K562 (cell line): ENCODE results near the gene NDUFAF2. TPM values are rescaled to one million over a fixed set of nuclear protein-coding genes. Genes with fewer than 3 reads are reported as not detected.

Source experiments
- CREB5 ChIP-seq: fragments of 250-450 bp; sonication (Bioruptor Pico); IDR thresholded peaks from 2 replicates; pipeline ENCODE4 v1.5.0; 2020; ENCODE audit warnings: mild to moderate bottlenecking
- CTBP1 ChIP-seq: fragments of 450-650 bp; IDR thresholded peaks from 2 replicates; pipeline ENCODE4 v1.6.1; 2016; ENCODE audit warnings: borderline replicate concordance
- FOXA1 ChIP-seq: fragments of 450-650 bp; IDR thresholded peaks from 2 replicates; pipeline ENCODE4 v1.6.1; 2016; ENCODE audit warnings: mild to moderate bottlenecking, borderline replicate concordance
- NFE2L1 ChIP-seq: fragments of 450-650 bp; IDR thresholded peaks from 2 replicates; pipeline ENCODE4 v1.6.1; 2016; ENCODE audit warnings: missing genetic modification characterization, low read depth, mild to moderate bottlenecking, missing compliant biosample characterization, moderate library complexity, borderline replicate concordance
- RBM14 ChIP-seq: fragments of 200-400 bp; formaldehyde crosslinking; IDR thresholded peaks from 2 replicates; pipeline ENCODE4 v1.6.1; 2018; ENCODE audit warnings: low read depth, mild to moderate bottlenecking, low read length, moderate library complexity, borderline replicate concordance; ENCODE audit not compliant: insufficient read depth
- SMARCB1 ChIP-seq: IDR thresholded peaks from 2 replicates; pipeline ENCODE4 v1.6.1; 2011; ENCODE audit warnings: improper control_type of control experiment, low read depth; ENCODE audit not compliant: insufficient read length
- TAL1 ChIP-seq: fragments of 450-650 bp; IDR thresholded peaks from 2 replicates; pipeline ENCODE4 v1.6.1; 2016; ENCODE audit warnings: mild to moderate bottlenecking
- TCFL5 ChIP-seq: fragments of 250-450 bp; sonication (Bioruptor Pico); conservative IDR thresholded peaks from 2 replicates; pipeline ENCODE4 v1.6.1; 2021; ENCODE audit warnings: mild to moderate bottlenecking, moderate library complexity, matching md5 sums
- ZBTB7A ChIP-seq: IDR thresholded peaks from 2 replicates; pipeline ENCODE4 v1.6.1; 2011; ENCODE audit warnings: low read depth, mild to moderate bottlenecking, low read length, moderate library complexity, borderline replicate concordance; ENCODE audit not compliant: control insufficient read depth
- ZNF133 ChIP-seq: fragments of 250-450 bp; sonication (Bioruptor Pico); IDR thresholded peaks from 2 replicates; pipeline ENCODE4 v1.4.0; 2020; ENCODE audit warnings: mild to moderate bottlenecking
- ZNF445 ChIP-seq: fragments of 250-450 bp; sonication (Bioruptor Pico); IDR thresholded peaks from 2 replicates; pipeline ENCODE4 v1.4.0; 2020; ENCODE audit warnings: low read depth, mild to moderate bottlenecking, moderate library complexity
- ZNF449 ChIP-seq: fragments of 250-450 bp; sonication (Bioruptor Pico); IDR thresholded peaks from 2 replicates; pipeline ENCODE4 v1.8.0; 2022; ENCODE audit warnings: moderate library complexity, mild to moderate bottlenecking, inconsistent platforms
- ZNF740 ChIP-seq, 3 experiments: fragments of 200-800 bp in 1 of 3; sonication (Bioruptor generic) in 1 of 3; sonication (generic) in 1 of 3; formaldehyde crosslinking in 1 of 3; IDR thresholded peaks; 2 replicates each; pipeline versions ENCODE4 v1.6.1 to v1.8.0; 2016 to 2022; ENCODE audit warnings: mild to moderate bottlenecking in 2 of 3, missing compliant biosample characterization in 2 of 3, missing genetic modification characterization in 2 of 3, missing genetic modification reagents in 1 of 3
- polyA plus RNA-seq, 8 experiments: library from polyadenylated mRNA; depleted of rRNA in 4 of 8; stranded (reverse) in 5 of 8; unstranded in 3 of 8; fragments of >200 nt; fragmentation: Nextera tagmentation in 2 of 8; fragmentation: Illumina TruSeq in 1 of 8; extraction: Ambion mirVana in 2 of 8; extraction: Trizol in 1 of 8; gene quantifications; 2 replicates each; pipeline versions ENCODE4 v1.2.1 to v1.2.3, GENCODE V29; 2011 to 2014; ENCODE audit warnings: inconsistent platforms in 1 of 8, missing spikeins in 1 of 8
- total RNA-seq, 7 experiments: library from RNA; depleted of rRNA in 6 of 7; stranded (reverse); fragments of >200 nt in 6 of 7; fragmentation: Illumina TruSeq in 2 of 7; extraction: Trizol in 2 of 7; gene quantifications; 2 replicates each; pipeline versions ENCODE4 v1.2.1 to v1.2.3, GENCODE V29; 2011 to 2021; ENCODE audit warnings: low replicate concordance in 1 of 7
- TF ChIP-seq, protein P1 (sequence below): sonication (generic); formaldehyde crosslinking; IDR thresholded peaks from 2 replicates; pipeline ENCODE4 v1.8.0; 2023; ENCODE audit warnings: missing genetic modification reagents, mild to moderate bottlenecking, borderline replicate concordance
- TF ChIP-seq, protein P2 (sequence below): fragments of 450-650 bp; formaldehyde crosslinking; IDR thresholded peaks from 2 replicates; pipeline ENCODE4 v1.4.0; 2020; ENCODE audit warnings: mild to moderate bottlenecking

Gene NDUFAF2
- total and polyA plus RNA-seq, 9 of the 15 experiments (the other 6 are each of a cell fraction or from before 2014, with no cell fraction given), result 56.0 to 155 (median 95.9) TPM

DNA sequence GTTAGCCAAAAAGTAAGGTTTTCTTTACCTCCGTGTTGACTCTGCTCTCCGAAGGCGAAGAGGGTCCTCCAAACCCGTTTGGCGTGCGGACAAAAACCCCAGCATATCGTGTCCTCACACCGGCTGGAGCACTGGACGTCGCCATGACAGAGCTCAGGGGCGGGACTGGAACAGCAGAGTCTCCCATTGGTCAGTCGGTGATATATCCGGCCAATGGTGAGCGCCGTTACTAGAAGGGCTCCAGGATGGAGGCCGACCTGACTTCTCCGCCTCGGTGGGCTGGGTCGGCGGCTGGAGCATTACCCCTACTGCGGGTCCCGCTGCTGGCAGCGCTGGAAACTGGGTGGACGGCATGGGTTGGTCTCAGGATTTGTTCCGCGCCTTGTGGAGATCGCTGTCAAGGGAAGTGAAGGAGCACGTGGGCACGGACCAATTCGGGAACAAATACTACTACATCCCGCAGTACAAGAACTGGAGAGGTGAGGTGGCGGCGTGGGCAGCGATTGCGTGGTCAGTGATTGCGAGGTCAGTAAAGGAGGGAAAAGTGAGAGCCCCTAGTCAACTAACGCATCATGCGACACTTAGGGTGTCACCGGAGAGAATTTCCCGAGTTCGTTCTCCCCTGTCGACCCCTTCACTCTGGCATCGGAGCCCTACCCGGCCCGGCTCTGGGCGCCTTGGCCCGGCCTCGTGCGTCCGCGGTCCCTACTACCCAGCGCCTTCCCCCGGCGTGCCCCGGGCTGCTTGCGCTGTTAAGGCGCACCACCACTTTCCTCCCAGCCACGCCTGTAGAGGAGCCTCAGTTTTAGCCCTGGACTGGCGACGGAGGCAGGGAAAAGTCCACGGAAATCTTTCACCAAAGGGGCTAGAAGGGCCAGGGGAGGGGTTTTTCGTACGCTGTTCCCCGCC, at the start of gene NDUFAF2, which contains the start of gene ERCC8 (continued):
- TF ChIP-seq, protein P1, sequence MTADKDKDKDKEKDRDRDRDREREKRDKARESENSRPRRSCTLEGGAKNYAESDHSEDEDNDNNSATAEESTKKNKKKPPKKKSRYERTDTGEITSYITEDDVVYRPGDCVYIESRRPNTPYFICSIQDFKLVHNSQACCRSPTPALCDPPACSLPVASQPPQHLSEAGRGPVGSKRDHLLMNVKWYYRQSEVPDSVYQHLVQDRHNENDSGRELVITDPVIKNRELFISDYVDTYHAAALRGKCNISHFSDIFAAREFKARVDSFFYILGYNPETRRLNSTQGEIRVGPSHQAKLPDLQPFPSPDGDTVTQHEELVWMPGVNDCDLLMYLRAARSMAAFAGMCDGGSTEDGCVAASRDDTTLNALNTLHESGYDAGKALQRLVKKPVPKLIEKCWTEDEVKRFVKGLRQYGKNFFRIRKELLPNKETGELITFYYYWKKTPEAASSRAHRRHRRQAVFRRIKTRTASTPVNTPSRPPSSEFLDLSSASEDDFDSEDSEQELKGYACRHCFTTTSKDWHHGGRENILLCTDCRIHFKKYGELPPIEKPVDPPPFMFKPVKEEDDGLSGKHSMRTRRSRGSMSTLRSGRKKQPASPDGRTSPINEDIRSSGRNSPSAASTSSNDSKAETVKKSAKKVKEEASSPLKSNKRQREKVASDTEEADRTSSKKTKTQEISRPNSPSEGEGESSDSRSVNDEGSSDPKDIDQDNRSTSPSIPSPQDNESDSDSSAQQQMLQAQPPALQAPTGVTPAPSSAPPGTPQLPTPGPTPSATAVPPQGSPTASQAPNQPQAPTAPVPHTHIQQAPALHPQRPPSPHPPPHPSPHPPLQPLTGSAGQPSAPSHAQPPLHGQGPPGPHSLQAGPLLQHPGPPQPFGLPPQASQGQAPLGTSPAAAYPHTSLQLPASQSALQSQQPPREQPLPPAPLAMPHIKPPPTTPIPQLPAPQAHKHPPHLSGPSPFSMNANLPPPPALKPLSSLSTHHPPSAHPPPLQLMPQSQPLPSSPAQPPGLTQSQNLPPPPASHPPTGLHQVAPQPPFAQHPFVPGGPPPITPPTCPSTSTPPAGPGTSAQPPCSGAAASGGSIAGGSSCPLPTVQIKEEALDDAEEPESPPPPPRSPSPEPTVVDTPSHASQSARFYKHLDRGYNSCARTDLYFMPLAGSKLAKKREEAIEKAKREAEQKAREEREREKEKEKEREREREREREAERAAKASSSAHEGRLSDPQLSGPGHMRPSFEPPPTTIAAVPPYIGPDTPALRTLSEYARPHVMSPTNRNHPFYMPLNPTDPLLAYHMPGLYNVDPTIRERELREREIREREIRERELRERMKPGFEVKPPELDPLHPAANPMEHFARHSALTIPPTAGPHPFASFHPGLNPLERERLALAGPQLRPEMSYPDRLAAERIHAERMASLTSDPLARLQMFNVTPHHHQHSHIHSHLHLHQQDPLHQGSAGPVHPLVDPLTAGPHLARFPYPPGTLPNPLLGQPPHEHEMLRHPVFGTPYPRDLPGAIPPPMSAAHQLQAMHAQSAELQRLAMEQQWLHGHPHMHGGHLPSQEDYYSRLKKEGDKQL (CRISPR knock-in tag), result no peak
- TF ChIP-seq RBM14, result no peak
- TF ChIP-seq TAL1, result no peak
- no peak; the same call in 1 of the 2 replicates for TF ChIP-seq ZBTB7A
- no peak for TF ChIP-seq FOXA1
- no peak for TF ChIP-seq TCFL5 (CRISPR knock-in tag)
- TF ChIP-seq ZNF133 (CRISPR knock-in tag), result no peak
- no peak for TF ChIP-seq ZNF449 (CRISPR knock-in tag)
- TF ChIP-seq SMARCB1, result no peak
- TF ChIP-seq CTBP1, result peak; percentile 37; the same call in 1 of the 2 replicates
- TF ChIP-seq, protein P2, sequence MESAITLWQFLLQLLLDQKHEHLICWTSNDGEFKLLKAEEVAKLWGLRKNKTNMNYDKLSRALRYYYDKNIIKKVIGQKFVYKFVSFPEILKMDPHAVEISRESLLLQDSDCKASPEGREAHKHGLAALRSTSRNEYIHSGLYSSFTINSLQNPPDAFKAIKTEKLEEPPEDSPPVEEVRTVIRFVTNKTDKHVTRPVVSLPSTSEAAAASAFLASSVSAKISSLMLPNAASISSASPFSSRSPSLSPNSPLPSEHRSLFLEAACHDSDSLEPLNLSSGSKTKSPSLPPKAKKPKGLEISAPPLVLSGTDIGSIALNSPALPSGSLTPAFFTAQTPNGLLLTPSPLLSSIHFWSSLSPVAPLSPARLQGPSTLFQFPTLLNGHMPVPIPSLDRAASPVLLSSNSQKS (CRISPR knock-in tag), result no peak
- no peak for TF ChIP-seq ZNF740 (CRISPR knock-in tag; IDR thresholded peaks at IDR 0.05)
- TF ChIP-seq ZNF740 (tag; IDR thresholded peaks at IDR 0.05), result no peak
- TF ChIP-seq ZNF445 (CRISPR knock-in tag), result no peak
- no peak for TF ChIP-seq NFE2L1 (tag)
- no peak for TF ChIP-seq CREB5 (CRISPR knock-in tag)
